ENCODE measurements around the gene KLRK1. TPM values are rescaled to one million over a fixed set of nuclear protein-coding genes. Genes with fewer than 3 reads are reported as not detected.
"Not testable (repeated sequence)": the region's sequence is repeated elsewhere in the genome, so short reads cannot be mapped to it uniquely, and the experiment has no call there.

KLRK1 gene
- total RNA-seq, 6 donors from 2014 or later, result 4.3 to 15.1 (median 8.1) TPM

DNA sequence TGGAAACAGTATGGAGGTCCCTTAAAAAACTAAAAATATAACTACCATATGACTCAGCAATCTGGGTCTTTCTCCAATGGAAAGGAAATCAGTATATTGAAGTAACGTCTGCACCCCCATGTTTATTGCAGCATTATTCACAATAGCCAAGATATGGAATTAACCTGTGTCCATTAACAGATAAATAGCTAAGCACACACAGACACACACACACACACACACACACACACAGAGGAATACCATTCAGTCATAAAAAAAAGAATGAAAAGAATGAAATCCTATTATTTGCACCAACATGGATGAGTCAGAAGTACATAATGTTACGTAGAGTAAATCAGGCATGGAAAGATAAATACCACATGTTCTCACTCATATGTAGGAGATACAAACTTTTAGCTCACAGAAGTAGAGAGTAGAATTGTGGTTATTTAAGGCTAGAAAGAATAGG lies 4.7 kb downstream of the KLRK1 start:
- no peak overlapping the region for H3K27ac ChIP-seq
- DNase-seq, result no peak
- no peaks in the 10 kb centered on the region for H3K4me1 ChIP-seq
- no peaks in the 10 kb centered on the region for H3K9me3 ChIP-seq
- no peaks in the 10 kb centered on the region for H3K27me3 ChIP-seq
- TF ChIP-seq, protein P1, sequence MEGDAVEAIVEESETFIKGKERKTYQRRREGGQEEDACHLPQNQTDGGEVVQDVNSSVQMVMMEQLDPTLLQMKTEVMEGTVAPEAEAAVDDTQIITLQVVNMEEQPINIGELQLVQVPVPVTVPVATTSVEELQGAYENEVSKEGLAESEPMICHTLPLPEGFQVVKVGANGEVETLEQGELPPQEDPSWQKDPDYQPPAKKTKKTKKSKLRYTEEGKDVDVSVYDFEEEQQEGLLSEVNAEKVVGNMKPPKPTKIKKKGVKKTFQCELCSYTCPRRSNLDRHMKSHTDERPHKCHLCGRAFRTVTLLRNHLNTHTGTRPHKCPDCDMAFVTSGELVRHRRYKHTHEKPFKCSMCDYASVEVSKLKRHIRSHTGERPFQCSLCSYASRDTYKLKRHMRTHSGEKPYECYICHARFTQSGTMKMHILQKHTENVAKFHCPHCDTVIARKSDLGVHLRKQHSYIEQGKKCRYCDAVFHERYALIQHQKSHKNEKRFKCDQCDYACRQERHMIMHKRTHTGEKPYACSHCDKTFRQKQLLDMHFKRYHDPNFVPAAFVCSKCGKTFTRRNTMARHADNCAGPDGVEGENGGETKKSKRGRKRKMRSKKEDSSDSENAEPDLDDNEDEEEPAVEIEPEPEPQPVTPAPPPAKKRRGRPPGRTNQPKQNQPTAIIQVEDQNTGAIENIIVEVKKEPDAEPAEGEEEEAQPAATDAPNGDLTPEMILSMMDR (IDR thresholded peaks at IDR 0.05), result no peak
- TF ChIP-seq EP300 (IDR thresholded peaks at IDR 0.05) (no peak), POLR2A (IDR thresholded peaks at IDR 0.05) (no peak), POLR2AphosphoS5 (IDR thresholded peaks at IDR 0.05) (no peak)
- 52 to 66% methylated on average over 2 of the region's 2 CpGs for WGBS, 2 donors
- H3K4me3 ChIP-seq, result no peak overlapping the region
- no peaks in the 10 kb centered on the region for H3K36me3 ChIP-seq
- no peak for ATAC-seq (ENCODE audit: low FRiP score in 2 of 2)

GRCh38 chr12:10384191-10384590 lies 5.7 kb downstream of the KLRK1 start:
- H3K4me1 ChIP-seq, result no peaks in the 10 kb centered on the region
- TF ChIP-seq POLR2AphosphoS5 (IDR thresholded peaks at IDR 0.05) (no peak), POLR2A (IDR thresholded peaks at IDR 0.05) (no peak), EP300 (IDR thresholded peaks at IDR 0.05) (no peak)
- TF ChIP-seq, protein P1 (IDR thresholded peaks at IDR 0.05), result no peak
- no peaks in the 10 kb centered on the region for H3K9me3 ChIP-seq
- no peak for ATAC-seq (ENCODE audit: low FRiP score in 2 of 2)
- H3K36me3 ChIP-seq, result no peaks in the 10 kb centered on the region
- no peak overlapping the region for H3K27ac ChIP-seq
- H3K4me3 ChIP-seq, result no peak overlapping the region
- no peak for DNase-seq
- WGBS, 2 donors, result 78 to 91% methylated on average over 3 of the region's 3 CpGs
- no peaks in the 10 kb centered on the region for H3K27me3 ChIP-seq

- ATAC-seq (ENCODE audit: low FRiP score in 2 of 2), result no peak
- no peak overlapping the region for H3K27ac ChIP-seq
Observed at GRCh38 chr12:10381928-10382628, 7.8 kb downstream of the KLRK1 start.

GRCh38 chr12:10378737-10379136 lies 11.1 kb downstream of the KLRK1 start:
- H3K27ac ChIP-seq; H3K36me3 ChIP-seq; ATAC-seq (ENCODE audit: low FRiP score in 2 of 2); H3K9me3 ChIP-seq; H3K27me3 ChIP-seq; DNase-seq; H3K4me3 ChIP-seq: not testable (repeated sequence)
- H3K4me1 ChIP-seq, result peaks cover 0 to 10% (median under 1%) of the 10 kb centered on the region in 4 donors
- 95 to 100% methylated on average over 2 of the region's 2 CpGs for WGBS, 2 donors

More at GRCh38 chr12:10381928-10382628, 7.8 kb downstream of the KLRK1 start:
- TF ChIP-seq, protein P1 (IDR thresholded peaks at IDR 0.05), result no peak
- TF ChIP-seq POLR2A (IDR thresholded peaks at IDR 0.05) (no peak), POLR2AphosphoS5 (IDR thresholded peaks at IDR 0.05) (no peak), EP300 (IDR thresholded peaks at IDR 0.05) (no peak)
- H3K9me3 ChIP-seq, result no peaks in the 10 kb centered on the region
- no peak for DNase-seq
- H3K36me3 ChIP-seq, result no peaks in the 10 kb centered on the region
- WGBS, 2 donors, result 81 to 87% methylated on average over 4 of the region's 4 CpGs
- H3K4me1 ChIP-seq, result no peaks in the 10 kb centered on the region
- H3K27me3 ChIP-seq, result no peaks in the 10 kb centered on the region
- no peak overlapping the region for H3K4me3 ChIP-seq

GRCh38 chr12:10374624-10375018 lies 15.2 kb downstream of the KLRK1 start:
- no peak for DNase-seq
- no peaks in the 10 kb centered on the region for H3K36me3 ChIP-seq
- no peak overlapping the region for H3K4me3 ChIP-seq
- H3K9me3 ChIP-seq, result no peaks in the 10 kb centered on the region
- ATAC-seq (ENCODE audit: low FRiP score in 2 of 2), result no peak
- no peak overlapping the region for H3K27ac ChIP-seq
- no peaks in the 10 kb centered on the region for H3K27me3 ChIP-seq
- H3K4me1 ChIP-seq, result peaks cover 3 to 18% (median 10%) of the 10 kb centered on the region in 4 donors
- TF ChIP-seq POLR2A (IDR thresholded peaks at IDR 0.05) (no peak), EP300 (IDR thresholded peaks at IDR 0.05) (no peak), POLR2AphosphoS5 (IDR thresholded peaks at IDR 0.05) (no peak)
- TF ChIP-seq, protein P1 (IDR thresholded peaks at IDR 0.05), result no peak
- 87 to 90% methylated on average over 3 of the region's 3 CpGs for WGBS, 2 donors
